Measurements from ENCODE around the gene RSBN1. TPM values are rescaled to one million over a fixed set of nuclear protein-coding genes. Genes with fewer than 3 reads are reported as not detected.
"Not testable (repeated sequence)": the region's sequence is repeated elsewhere in the genome, so short reads cannot be mapped to it uniquely, and the experiment has no call there.

RSBN1 gene
- total RNA-seq, 4 donors from 2014 or later: 33.5 to 56.4 (median 38.3) TPM

DNA sequence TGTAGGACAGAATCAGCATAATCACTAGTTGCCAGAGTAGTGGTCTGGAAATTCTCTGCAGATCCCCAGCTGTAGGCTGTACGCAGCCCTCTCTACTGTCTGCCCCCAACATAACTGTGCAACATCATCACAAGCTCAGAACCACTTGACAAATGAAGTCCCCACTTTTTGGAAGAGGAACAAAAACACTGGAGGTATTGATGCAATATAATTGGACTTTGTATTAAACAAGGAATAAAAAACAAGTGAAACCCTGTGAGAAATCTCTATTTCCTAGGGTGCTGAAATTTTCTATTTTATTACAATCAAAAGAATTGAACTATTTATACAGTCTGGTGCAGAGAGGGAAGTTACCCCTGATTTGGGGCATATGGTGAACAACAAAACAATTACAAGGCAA, 68.2 kb downstream of the RSBN1 start:
- Histone ChIP-seq H3K9me3 (no peaks in the 10 kb centered on the region), H3K4me3 (no peak overlapping the region), H3K36me3 (no peaks in the 10 kb centered on the region), H3K4me1 (no peaks in the 10 kb centered on the region), H3K27ac (no peak overlapping the region), H3K27me3 (no peaks in the 10 kb centered on the region)
- DNase-seq: no peak
- TF ChIP-seq CTCF (IDR thresholded peaks at IDR 0.05): no peak
- no peak for TF ChIP-seq POLR2A (IDR thresholded peaks at IDR 0.05)
- intact Hi-C loops (cut with DNase I; ENCODE audit: low total_unique reads): no loop called here

DNA sequence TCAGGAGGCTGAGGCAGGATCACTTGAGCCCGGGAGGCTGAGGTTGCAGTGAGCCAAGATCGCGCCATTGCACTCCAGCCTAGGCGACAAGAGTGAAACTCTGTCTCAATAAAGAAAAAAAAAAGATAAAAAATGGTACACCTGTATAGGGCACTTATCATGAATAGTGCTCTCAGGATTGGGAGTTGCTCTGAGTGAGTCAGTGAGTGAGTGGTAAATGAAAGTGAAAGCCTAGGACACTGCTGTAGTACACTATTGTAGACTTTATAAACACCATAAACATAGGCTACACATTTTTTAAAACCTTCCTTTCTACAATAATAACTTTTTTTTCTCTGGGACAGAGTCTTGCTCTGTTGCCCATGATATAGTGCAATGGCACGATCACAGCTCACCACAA, 69.8 kb downstream of the RSBN1 start:
- Histone ChIP-seq H3K36me3 (no peaks in the 10 kb centered on the region), H3K9me3 (no peaks in the 10 kb centered on the region), H3K27ac (no peak overlapping the region), H3K4me3 (no peak overlapping the region), H3K27me3 (no peaks in the 10 kb centered on the region), H3K4me1 (no peaks in the 10 kb centered on the region)
- no peak for DNase-seq
- intact Hi-C loops (cut with DNase I; ENCODE audit: low total_unique reads): no loop called here
- TF ChIP-seq POLR2A (IDR thresholded peaks at IDR 0.05): no peak
- no peak for TF ChIP-seq CTCF (IDR thresholded peaks at IDR 0.05)

DNA sequence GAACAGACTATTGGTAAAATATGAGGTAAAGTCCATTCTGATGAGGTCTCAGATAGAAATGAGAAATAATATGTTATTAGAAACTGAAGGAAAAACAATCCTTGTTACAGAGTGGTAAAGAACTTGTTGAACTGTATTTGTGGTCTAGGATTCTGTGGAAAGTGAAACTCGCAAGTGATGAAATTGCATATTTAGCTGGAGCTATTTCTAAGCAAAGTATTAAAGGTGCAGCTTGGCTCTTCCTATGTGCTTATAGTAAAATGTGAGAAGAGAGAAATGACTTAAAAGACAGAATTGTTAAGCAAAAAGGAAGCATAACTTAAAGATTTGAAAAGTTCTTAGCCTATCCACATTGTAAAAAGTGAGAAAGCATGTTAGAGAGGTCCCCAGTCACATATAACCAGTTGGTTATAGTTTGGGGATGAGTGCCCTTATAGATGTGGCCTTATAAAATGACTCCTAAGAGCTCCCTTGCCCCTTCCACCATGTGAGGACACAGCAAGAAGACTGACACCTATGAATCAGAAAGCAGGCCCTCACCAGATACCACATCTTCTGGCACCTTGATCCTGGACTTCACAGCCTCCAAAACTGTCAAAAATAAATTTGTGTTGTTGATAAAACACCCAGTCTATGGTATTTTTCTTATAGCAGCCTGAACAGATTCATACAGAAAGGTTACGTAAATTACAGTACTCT, 77.8 kb downstream of the RSBN1 start:
- no peak for DNase-seq
- intact Hi-C loops (cut with DNase I; ENCODE audit: low total_unique reads): no loop called here
- TF ChIP-seq CTCF (IDR thresholded peaks at IDR 0.05) (no peak), POLR2A (IDR thresholded peaks at IDR 0.05) (no peak)
- Histone ChIP-seq H3K27me3 (no peaks in the 10 kb centered on the region), H3K36me3 (no peaks in the 10 kb centered on the region), H3K9me3 (no peaks in the 10 kb centered on the region), H3K4me1 (no peaks in the 10 kb centered on the region), H3K27ac (no peak overlapping the region), H3K4me3 (no peak overlapping the region)

DNA sequence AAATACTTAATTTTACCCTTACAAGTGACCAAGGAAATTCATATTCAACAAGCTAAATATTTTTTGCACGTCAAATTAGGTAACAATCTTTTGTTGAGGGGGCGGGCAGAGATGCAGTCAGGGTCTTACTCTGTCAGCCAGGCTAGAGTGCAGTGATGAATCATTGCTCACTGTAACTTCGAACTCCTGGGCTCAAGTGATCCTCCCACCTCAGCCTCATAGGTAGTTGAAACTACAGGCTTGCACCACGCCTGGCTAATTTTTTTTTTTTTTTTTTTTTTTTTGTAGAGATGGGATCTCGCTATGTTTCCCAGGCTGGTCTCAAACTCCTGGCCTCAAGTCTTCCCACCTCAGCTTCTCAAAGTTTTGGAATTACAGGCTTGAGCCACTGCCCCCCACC, 79.5 kb downstream of the RSBN1 start:
- intact Hi-C loops (cut with DNase I; ENCODE audit: low total_unique reads): no loop called here
- Histone ChIP-seq H3K27me3 (no peaks in the 10 kb centered on the region), H3K9me3 (no peaks in the 10 kb centered on the region), H3K27ac (no peak overlapping the region), H3K4me1 (no peaks in the 10 kb centered on the region), H3K36me3 (no peaks in the 10 kb centered on the region), H3K4me3 (no peak overlapping the region)
- no peak for TF ChIP-seq CTCF (IDR thresholded peaks at IDR 0.05)
- TF ChIP-seq POLR2A (IDR thresholded peaks at IDR 0.05): no peak
- DNase-seq: no peak

- H3K9me3 ChIP-seq: no peaks in the 10 kb centered on the region
- no peak for DNase-seq
- H3K36me3 ChIP-seq: no peaks in the 10 kb centered on the region
- TF ChIP-seq POLR2A (IDR thresholded peaks at IDR 0.05) (no peak), CTCF (IDR thresholded peaks at IDR 0.05) (no peak)
- H3K4me3 ChIP-seq: no peak overlapping the region
- no peak overlapping the region for H3K27ac ChIP-seq
- no peaks in the 10 kb centered on the region for H3K4me1 ChIP-seq
- intact Hi-C loops (cut with DNase I; ENCODE audit: low total_unique reads): no loop called here
- H3K27me3 ChIP-seq: no peaks in the 10 kb centered on the region
These were observed 91.3 kb downstream of the RSBN1 start for GRCh38 chr1:113721010-113721409.

GRCh38 chr1:113718621-113719020, 93.7 kb downstream of the RSBN1 start:
- intact Hi-C loops (cut with DNase I; ENCODE audit: low total_unique reads); H3K36me3 ChIP-seq; H3K9me3 ChIP-seq; H3K27me3 ChIP-seq; DNase-seq; H3K4me3 ChIP-seq; H3K4me1 ChIP-seq; H3K27ac ChIP-seq: not testable (repeated sequence)

DNA sequence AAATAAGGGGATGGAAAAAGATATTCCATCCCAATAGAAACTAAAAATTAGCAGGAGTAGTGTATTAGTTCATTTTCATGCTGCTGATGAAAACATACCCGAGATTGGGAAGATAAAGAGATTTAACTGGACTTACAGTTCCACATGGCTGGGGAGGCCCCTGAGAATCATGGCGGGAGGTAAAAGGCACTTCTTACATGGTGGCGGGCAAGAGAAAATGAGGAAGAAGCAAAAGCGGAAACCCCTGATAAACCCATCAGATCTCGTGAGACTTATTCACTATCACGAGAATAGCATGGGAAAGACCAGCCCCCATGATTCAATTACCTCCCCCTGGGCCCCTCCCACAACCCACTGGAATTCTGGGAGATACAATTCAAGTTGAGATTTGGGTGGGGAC, 94.8 kb downstream of the RSBN1 start:
- H3K27ac ChIP-seq; H3K4me3 ChIP-seq; H3K27me3 ChIP-seq; H3K36me3 ChIP-seq; H3K9me3 ChIP-seq; intact Hi-C loops (cut with DNase I; ENCODE audit: low total_unique reads); H3K4me1 ChIP-seq; DNase-seq: not testable (repeated sequence)
